IPS-15b (cell line): ENCODE data around the gene LDLRAD2.

Experiments
- H3K27me3 ChIP-seq: one replicate; pipeline ENCODE4 v1.6.1; 2013; ENCODE audit warnings: low read length; ENCODE audit not compliant: control insufficient read depth, insufficient read depth
- H3K36me3 ChIP-seq: one replicate; pipeline ENCODE4 v1.6.1; 2013; ENCODE audit warnings: low read length; ENCODE audit not compliant: control insufficient read depth, insufficient read depth
- H3K4me1 ChIP-seq: one replicate; pipeline ENCODE4 v1.6.1; 2013; ENCODE audit warnings: mild to moderate bottlenecking, low read length; ENCODE audit not compliant: control insufficient read depth, insufficient read depth
- H3K4me3 ChIP-seq: one replicate; pipeline ENCODE4 v1.5.1; 2013; ENCODE audit warnings: low read depth, low read length
- H3K9ac ChIP-seq: one replicate; pipeline ENCODE4 v1.6.1; 2013; ENCODE audit warnings: low read depth, mild to moderate bottlenecking, low read length
- H3K9me3 ChIP-seq: one replicate; pipeline ENCODE4 v1.6.1; 2013; ENCODE audit warnings: mild to moderate bottlenecking, low read length; ENCODE audit not compliant: control insufficient read depth, insufficient read depth

The LDLRAD2 gene

DNA sequence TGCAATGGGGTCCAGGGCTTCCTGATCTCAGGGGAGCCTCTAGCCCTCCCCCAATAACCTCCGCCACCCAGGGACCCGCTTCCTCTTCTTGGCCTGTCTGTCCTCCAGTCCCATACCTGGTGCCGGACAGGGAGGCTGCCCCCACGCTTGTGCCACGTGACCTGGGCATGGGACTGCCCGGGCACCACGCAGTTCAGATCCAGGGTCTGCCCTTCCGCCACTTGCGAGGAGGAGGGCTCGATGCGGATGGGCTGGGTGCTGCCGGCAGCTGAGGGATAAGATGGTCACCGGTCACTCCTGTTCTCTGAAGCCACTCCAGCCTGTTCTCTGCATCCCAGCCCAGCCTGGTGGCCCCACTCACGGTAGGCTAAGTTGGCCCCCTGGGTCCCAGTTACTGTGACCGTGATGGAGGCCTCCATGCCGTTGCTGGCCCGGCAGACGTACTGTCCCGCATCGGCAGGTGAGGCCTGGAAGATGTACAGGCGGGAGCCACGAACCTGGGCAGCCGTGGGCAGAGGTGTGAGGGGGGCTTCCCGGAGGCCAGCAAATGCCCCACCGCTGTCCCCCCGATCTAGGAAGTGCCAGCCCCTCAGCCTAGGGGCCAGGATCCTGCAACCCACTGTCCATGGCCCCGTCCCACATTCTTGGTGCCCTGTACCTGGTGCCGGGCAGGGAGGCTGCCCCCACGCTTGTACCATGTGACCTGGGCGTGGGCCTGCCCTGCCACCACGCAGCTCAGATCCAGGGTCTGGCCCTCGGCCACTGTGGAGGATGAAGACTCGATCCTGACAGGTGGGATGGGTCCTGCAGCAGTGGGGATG lies 39.6 kb downstream of the LDLRAD2 start:
- H3K27me3 ChIP-seq: no peaks in the 10 kb centered on the region
- no peak overlapping the region for H3K9ac ChIP-seq
- H3K36me3 ChIP-seq: peaks cover 68% of the 10 kb centered on the region
- no peak overlapping the region for H3K4me3 ChIP-seq
- H3K9me3 ChIP-seq: no peaks in the 10 kb centered on the region
- H3K4me1 ChIP-seq: no peaks in the 10 kb centered on the region

DNA sequence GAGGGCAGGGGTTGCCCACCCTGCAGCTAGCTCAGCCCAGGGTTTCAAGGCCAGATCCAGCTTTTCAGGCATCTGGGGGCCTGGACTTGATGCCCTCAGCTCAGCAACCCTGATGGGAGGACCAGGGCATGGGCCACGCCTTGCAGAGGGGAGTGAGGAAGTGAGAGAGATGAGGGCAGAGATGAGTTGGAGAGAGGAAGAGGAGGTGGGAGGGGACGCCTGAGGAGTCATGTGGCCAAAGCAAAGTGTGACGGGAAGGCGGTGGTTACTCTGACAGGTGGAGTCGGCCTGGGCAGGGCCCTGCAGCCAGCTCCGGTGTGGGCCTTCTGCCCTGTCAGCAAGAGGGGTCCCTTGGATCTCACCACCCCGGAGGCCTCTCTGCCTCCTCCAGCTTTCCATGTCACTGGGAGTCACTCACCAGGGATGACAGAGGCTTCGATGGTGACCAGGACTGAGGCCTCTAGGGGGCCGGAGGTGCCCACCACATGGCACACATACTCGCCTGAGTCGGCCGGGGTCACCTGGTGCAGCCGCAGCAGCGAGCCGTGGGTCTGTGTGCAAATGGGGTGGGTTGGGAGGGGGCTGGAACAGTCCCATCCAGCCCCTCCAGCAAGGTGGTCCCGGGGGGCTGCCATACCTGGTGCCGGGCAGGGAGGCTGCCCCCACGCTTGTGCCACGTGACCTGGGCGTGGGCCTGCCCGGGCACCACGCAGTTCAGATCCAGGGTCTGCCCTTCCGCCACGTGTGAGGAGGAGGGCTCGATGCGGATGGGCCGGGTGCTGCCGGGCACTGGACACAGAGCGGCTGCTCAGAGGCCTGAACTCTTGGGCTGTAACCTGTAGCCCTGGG lies 40.4 kb downstream of the LDLRAD2 start:
- no peak overlapping the region for H3K9ac ChIP-seq
- H3K4me1 ChIP-seq: no peaks in the 10 kb centered on the region
- no peaks in the 10 kb centered on the region for H3K9me3 ChIP-seq
- H3K4me3 ChIP-seq: no peak overlapping the region
- H3K27me3 ChIP-seq: no peaks in the 10 kb centered on the region
- H3K36me3 ChIP-seq: peaks cover 71% of the 10 kb centered on the region

DNA sequence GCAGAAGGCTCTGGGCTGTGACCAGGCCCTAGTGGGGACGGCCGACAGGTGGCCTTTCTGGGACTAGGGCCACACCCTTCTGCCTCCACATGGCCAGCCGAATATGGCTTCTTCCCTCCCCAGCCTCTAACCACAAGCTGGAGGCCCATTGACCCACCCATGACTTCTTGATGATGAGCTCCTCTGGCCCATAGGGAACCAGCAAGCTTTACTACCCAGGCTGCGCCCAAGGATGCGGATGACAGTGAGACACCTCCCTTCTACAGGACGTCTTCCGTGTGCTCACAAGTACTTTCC lies 41.0 kb downstream of the LDLRAD2 start:
- Histone ChIP-seq H3K27me3 (no peaks in the 10 kb centered on the region), H3K36me3 (peaks cover 73% of the 10 kb centered on the region), H3K4me1 (no peaks in the 10 kb centered on the region), H3K9me3 (no peaks in the 10 kb centered on the region), H3K4me3 (no peak overlapping the region), H3K9ac (no peak overlapping the region)

DNA sequence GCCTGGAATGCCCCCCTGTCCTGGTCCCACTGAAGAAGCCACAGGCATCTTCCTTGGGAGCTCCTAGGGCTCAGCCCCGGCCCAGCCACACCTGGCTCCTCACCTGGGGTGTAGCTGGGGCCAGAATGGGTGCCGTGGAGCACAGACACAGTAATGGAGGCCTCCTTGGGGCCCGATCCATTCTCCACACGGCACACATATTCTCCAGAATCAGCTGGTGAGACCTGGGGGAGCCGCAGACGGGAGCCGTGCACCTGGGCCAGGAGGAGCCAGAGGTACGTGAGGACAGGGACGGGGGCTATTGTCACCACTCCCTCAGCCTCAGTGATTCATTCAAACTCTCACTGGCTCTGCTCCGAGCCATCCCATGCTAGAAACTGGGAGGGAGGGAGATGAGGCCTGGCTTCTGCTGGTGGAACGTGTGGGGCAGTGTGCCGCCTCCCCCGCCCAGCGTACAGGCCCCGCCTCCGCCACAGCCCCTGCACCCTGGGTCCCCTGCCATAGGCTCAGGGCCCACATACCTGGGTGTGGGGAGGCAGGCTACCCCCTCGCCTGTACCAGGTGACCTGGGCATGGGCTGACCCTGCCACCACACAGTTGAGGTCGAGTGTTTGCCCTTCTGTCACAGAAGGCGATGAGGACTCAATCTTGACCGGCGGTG lies 42.2 kb downstream of the LDLRAD2 start:
- Histone ChIP-seq H3K4me1 (no peaks in the 10 kb centered on the region), H3K4me3 (no peak overlapping the region), H3K9ac (no peak overlapping the region), H3K36me3 (peaks cover 68% of the 10 kb centered on the region), H3K9me3 (no peaks in the 10 kb centered on the region), H3K27me3 (no peaks in the 10 kb centered on the region)

DNA sequence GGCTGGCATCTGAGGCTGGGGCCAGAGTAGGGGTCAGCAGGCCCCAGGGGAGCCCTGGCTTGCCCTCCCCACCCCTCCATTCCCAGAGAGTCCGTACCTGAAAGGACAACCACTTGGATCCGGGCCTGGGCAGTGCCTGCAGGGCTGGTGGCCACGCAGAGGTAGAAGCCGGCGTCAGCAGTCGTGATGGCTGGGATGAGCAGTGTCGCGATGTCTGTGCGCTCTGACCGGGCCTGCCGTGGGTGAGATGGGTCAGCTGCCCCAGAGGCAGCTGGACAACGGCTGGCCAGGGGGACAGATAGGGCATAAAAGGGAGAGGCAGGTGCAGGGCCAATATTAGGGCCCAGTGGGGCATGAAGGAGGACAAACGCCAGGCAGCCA lies 42.7 kb downstream of the LDLRAD2 start:
- H3K4me3 ChIP-seq: no peak overlapping the region
- H3K4me1 ChIP-seq: no peaks in the 10 kb centered on the region
- H3K27me3 ChIP-seq: no peaks in the 10 kb centered on the region
- H3K36me3 ChIP-seq: peaks cover 71% of the 10 kb centered on the region
- H3K9me3 ChIP-seq: no peaks in the 10 kb centered on the region
- no peak overlapping the region for H3K9ac ChIP-seq

DNA sequence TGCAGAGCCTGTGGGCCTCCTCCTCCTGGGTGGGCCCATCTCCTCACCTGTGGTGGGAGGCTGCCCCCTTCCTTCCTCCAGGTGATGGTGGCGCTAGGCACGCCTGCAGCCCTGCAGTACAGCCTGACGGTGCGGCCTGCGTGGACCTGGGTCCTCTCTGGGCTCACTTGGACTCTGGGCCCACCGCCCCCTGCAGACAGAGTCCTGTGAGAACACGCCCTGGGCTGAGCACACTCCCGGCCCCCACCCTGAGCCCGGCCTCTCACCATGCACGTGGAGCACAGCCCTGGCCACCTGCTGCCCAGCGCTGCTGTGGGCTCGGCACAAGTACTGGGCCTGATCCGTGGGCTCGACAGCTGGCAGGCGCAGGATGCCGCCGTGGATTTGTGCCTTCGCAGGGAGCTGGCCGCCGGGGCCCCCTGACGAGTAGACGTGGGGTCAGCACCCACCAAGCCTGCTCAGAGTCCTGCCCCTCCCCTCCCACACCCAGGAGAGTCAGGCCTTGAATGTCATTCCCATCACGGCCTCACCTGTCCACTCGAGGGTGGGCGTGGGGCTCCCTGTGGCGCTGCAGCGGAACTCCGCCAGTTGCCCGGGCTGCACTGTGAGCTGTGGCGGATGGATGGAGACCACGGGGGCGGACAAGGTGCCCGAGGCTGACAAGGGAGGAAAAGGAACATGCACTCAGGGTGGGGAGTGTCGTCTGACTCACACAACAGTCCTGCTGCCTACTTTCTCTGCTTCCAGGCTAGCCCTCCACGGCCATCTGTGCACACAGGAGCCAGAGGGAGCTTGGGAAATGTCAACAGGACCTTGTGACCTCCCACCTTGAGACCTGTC lies 43.4 kb downstream of the LDLRAD2 start:
- Histone ChIP-seq H3K27me3 (no peaks in the 10 kb centered on the region), H3K4me1 (no peaks in the 10 kb centered on the region), H3K36me3 (peaks cover 69% of the 10 kb centered on the region), H3K9ac (no peak overlapping the region), H3K9me3 (no peaks in the 10 kb centered on the region), H3K4me3 (no peak overlapping the region)

DNA sequence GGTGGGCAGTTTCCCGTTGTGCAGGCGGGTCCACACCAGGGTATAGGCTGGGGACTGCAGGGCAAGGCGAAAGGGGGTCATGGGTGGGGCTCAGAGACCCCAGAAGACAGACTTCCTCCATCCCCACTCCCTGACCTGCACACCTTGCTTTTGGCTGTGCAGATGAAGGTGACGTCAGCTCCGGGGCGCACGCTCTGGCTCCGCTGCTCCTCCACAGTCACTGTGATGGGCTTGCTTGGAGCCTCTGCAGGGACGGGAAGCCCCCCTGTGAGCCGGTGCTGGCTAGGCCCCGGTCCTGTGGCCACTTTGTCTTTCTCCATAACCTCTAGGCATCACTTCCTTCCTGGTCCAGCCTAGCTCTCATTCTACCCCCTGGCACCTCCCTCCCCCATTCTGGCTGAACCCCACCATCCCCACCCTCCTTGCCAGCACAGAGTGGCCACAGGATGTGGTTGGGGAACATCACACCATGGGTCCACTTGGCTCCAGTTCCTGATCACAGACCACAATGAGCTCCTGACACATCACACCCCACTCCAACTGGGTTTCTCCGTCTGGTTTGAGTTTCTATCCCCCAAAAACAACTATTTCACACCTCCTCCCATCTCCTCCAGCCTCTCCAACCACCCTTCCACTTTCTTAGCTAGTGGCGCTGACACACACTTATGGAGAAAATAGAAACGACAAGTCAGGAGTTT lies 45.2 kb downstream of the LDLRAD2 start:
- Histone ChIP-seq H3K27me3 (no peaks in the 10 kb centered on the region), H3K4me1 (no peaks in the 10 kb centered on the region), H3K4me3 (no peak overlapping the region), H3K9me3 (no peaks in the 10 kb centered on the region), H3K36me3 (peaks cover 63% of the 10 kb centered on the region), H3K9ac (no peak overlapping the region)

DNA sequence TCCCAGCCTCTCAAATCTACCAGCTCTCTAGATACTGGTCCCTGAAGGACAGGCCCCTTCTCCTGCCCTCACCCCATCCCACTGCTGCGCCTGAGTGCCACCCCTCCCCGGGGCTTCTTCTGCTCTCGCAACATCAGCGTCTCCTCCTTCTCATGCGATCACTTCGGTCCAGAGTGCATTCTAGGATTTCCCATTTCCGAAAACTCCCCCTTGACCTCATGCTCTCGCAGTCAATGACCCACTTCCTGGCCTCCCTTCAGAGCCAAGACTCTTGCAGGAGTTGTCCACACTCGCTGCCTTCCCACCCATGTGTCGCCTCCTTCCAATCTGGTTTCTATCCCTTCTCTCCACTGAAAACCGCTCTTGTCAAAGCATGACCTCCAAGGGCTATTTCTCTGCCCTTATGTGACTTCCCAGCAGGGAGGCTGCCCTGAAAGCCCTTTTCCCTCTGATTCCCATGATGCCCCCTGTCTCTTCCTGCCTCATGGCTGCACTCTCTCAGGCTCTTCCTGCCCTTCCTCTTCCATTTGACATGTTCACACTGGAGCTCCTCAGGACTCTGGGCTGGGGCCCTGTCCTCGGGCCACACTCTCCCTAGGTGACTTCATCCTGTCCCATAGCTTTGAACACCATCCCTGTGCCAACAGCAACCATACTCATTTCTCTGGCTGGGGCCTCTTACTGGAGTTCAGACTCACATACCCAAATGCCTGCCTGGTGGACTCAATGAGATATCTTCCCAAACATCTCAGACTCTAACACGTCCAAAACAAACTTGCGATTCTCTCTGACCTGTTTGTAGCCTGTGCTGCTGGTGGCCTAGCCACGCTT lies 46.0 kb downstream of the LDLRAD2 start:
- Histone ChIP-seq H3K36me3 (peaks cover 55% of the 10 kb centered on the region), H3K9ac (no peak overlapping the region), H3K4me3 (no peak overlapping the region), H3K4me1 (no peaks in the 10 kb centered on the region), H3K27me3 (no peaks in the 10 kb centered on the region), H3K9me3 (no peaks in the 10 kb centered on the region)

DNA sequence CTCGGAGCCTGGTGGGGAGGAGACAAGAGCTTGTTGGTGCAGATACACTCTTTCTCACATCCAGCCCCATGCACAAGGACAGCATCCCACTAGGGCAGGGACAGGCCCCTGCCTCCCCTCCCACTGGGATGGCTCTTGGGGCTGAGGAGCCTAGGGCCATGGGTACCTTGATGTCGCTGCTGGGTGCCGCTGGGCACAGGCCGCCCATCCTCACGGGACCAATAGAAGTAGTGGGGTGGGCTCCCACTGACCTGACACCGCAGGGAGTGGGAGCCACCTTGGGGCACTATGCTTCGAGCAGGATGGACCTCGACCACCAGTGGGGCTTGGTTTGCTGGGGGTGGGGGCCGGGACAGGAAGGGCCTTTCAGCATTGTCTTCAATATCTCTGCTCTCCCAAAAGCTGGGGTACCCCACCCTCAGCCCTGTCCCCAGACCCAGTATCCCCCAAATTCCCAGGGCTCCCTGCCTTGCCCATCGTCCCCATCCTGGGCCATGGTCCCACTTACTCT lies 47.7 kb downstream of the LDLRAD2 start:
- Histone ChIP-seq H3K36me3 (peaks cover 51% of the 10 kb centered on the region), H3K9me3 (no peaks in the 10 kb centered on the region), H3K27me3 (no peaks in the 10 kb centered on the region), H3K4me3 (no peak overlapping the region), H3K4me1 (no peaks in the 10 kb centered on the region), H3K9ac (no peak overlapping the region)

DNA sequence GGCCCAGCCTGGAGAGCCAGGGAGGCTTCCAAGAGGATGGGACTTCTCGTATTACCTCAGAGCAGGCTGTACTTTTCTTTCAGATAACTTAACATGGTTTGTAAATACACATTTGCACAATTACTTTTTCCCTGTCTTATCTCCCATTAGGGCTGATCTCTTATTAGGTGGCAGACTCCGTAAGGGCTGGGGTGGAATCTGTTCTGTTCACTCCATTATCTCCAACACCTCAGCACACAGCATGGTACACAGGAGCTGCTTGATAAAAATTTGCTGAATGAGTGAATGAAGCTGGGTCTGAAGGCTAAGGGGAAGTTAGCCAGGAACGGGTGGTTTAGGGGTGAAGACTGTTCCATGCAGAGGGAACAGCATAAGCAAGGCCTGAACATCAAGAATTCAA lies 48.9 kb downstream of the LDLRAD2 start:
- H3K4me1 ChIP-seq: peaks cover 2% of the 10 kb centered on the region
- no peaks in the 10 kb centered on the region for H3K27me3 ChIP-seq
- no peak overlapping the region for H3K4me3 ChIP-seq
- no peaks in the 10 kb centered on the region for H3K9me3 ChIP-seq
- peaks cover 46% of the 10 kb centered on the region for H3K36me3 ChIP-seq
- no peak overlapping the region for H3K9ac ChIP-seq
